A204.1 (cell line): ENCODE measurements around the gene CEMIP2.

Experiments used
- FAIRE-seq: peaks from 2 replicates; lab custom pipeline; 2012; peaks lifted over from hg19 to GRCh38; lab: Jason Lieb, UNC

Gene CEMIP2

DNA sequence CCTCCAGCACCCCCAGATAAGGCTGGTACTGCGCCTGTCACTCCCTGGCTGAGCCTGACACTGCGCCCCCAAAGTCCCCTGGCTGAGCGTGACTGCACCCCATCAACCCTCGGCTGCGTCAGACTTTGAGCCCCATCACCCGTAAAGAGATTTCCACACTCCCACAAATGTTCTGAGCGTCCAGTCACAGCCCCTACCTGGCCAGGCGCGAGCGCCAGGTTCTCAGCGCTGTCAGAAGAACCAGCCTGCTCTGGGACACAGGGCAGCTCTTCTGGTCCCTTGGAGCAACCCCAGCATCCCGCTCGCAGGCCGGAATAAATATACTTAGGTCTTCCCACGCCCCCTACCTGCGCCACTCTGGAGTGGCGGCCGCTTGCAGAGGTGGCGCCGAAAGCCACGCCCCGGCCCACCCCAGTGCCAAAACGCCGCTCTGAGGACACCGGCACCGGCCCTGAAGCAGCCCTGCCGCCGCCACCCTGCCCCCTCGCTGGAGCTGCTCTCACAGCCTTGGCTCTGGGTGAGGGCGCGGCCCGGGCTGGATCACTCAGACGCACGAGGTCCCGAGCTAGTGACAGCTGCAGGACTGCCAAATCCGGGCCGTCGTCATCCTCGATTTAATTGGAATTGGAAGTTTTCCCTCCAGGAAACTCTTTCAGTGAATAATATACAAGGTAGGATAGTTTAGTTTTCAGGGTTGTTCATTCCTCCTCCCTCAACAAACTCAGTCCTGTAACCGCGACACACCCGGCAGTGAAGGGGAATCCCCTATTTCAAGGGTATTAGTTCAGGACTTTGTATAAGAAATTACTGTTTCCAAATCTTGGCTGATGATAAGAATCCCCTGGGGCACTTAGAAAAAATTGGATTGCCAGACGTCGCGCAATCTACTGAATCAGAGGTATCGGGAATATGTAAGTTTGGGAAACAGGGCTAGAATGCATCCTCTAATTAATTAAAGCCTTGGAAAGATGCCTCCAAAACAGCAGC is 1.2 kb upstream of the CEMIP2 start:
- no peak for FAIRE-seq

DNA sequence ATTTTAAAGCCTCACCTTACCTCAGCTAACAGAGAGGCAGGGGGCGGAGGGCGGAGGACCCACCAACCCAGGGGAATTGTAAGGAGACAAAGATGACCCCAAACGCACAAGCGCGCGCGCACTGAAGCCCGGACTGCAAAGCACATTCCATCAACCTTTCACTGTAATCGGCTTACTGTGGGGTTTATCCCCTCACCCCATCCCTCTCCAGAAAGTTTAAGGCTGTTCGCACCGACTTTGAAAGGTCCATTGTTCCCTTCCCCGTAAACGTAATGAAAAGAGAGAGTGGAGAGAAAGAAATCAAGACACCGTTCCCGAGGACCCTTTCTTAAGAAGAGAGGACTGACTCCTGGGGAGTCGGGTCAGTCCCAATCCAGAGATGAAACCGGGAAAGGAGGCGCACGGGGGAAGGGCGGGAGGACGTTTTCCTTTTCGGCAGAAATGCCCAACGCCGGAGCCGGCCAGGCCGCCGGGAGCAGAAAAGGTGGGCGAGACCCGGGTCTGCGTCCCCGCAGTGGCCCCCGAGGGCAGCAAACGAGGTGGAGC is 464 bp downstream of the CEMIP2 start:
- no peak for FAIRE-seq

- FAIRE-seq: no peak
Measured at GRCh38 chr9:71767163-71767775, 1.0 kb downstream of the CEMIP2 start.

DNA sequence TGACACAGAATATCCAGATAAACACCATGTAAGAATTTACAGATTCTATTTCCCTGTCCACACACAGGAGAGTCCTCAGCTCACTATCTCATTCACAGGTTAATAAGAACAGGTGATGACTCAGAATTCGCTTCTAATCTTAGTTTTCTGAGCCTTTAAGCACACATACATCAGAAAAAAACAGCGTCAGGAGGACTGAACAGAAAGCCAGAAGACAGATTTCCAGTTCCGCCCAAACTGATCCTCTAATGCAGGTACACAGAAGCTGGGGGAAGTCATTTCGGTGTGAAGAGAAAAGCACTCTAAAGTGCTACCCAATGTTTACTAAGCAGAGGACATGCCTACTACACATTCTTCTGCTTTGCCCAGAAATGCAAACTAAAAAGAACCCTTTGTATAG is 1.6 kb downstream of the CEMIP2 start:
- FAIRE-seq: no peak

- FAIRE-seq: no peak
Measured at GRCh38 chr9:71765693-71766092, 2.6 kb downstream of the CEMIP2 start.

GRCh38 chr9:71764891-71765290 is 3.4 kb downstream of the CEMIP2 start:
- FAIRE-seq: no peak

DNA sequence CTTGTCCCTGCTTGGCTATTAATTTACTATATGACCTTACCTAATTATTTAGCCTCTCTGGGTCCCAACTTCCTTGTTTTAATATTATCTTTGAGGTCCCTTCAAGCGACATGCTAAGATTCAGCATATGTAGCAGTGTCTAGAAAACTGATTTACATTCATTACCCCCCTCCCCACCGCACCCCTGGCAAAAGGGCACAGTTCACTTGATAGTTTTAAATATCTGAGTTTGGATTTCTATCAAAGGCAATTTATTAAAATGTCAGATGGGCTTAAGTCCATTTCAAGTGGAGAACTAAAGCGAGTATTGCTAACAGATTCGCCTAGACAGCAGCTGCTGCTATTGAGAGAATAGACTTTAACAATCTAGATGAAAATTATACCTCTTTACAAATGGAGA is 3.9 kb downstream of the CEMIP2 start:
- no peak for FAIRE-seq

DNA sequence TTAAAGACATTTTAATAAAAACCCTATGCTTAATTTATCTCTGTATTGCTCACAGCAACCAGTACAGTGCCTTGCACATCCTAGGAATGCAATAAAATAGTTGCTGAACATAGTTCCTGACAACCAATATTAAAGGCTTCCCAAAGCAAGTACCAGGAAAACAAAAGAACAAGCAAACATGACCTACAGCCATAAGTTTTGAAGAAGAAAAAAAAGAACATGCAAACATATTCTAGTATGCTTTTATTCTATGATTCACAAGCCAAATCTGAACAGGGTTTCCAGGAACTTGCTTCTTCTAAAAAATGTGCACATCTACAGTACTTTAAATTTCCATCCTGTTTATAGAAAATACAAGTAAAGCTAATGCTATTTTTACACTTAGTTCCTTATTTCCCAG is 4.5 kb downstream of the CEMIP2 start:
- no peak for FAIRE-seq

- FAIRE-seq: no peak
Measured at GRCh38 chr9:71762900-71763653, 5.2 kb downstream of the CEMIP2 start.

GRCh38 chr9:71761938-71762353 is 6.4 kb downstream of the CEMIP2 start:
- FAIRE-seq: no peak

- FAIRE-seq: no peak
Measured at GRCh38 chr9:71760901-71761300, 7.4 kb downstream of the CEMIP2 start.

- FAIRE-seq: no peak
Measured at GRCh38 chr9:71758785-71759184, 9.5 kb downstream of the CEMIP2 start.

DNA sequence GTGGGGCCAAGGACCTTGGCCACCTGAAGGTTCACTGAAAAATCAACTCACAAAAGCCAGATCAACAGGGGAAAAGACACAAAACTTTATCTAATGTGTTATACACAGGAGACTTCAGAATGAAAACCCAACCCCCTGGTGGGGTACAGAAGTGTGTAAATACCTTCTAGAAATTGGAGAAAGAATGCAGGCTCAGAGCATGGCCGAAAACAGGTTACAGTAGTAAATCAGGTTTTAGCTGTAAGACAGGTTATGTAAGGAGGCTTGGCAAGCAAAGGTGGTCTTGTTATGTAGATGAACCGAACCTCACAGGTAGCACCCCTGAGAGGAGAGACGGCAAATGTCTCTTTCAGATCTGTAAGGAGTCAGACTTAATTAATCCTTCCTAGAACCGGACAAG is 10.0 kb downstream of the CEMIP2 start:
- FAIRE-seq: no peak

DNA sequence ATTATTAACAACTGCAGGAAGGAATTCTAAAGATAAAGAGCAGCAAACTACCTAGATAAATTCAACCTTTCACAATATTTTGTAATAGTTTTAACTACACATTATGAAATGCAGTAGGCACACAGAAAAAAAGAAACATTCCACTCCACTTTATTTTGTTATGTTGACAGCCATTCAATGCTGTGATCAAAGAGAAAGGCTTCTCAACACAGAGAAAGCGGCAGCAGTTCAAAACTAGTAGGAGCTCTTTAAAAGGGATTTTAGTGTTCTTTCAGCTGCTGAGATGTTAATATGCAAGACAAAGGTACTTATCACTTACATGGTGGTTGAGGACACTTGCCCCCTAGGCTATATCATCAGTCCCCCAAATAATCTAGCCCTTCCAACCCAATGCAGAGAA is 11.6 kb downstream of the CEMIP2 start:
- FAIRE-seq: no peak

GRCh38 chr9:71755869-71756268 is 12.4 kb downstream of the CEMIP2 start:
- FAIRE-seq: no peak

DNA sequence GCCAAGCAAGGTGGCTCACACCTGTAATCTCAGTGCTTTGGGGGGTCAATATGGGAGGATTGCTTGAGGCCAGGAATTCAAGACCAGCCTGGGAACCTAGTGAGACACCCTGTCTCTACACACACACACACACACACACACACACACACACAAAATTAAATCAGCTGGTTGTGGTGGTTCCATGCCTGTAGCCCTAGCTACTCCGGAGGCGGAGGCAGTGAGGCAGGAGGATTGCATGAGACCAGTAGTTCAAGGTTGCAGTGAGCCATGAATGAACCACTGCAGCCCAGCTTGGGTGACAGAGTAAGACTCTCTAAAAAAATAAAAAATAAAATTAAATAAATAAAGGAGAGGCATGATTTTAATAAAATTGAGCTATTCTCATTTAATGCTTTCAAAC is 13.1 kb downstream of the CEMIP2 start:
- no peak for FAIRE-seq

GRCh38 chr9:71754151-71754550 is 14.2 kb downstream of the CEMIP2 start:
- no peak for FAIRE-seq

- FAIRE-seq: no peak
Measured at GRCh38 chr9:71752928-71753327, 15.4 kb downstream of the CEMIP2 start.

GRCh38 chr9:71752352-71752751 is 16.0 kb downstream of the CEMIP2 start:
- no peak for FAIRE-seq

DNA sequence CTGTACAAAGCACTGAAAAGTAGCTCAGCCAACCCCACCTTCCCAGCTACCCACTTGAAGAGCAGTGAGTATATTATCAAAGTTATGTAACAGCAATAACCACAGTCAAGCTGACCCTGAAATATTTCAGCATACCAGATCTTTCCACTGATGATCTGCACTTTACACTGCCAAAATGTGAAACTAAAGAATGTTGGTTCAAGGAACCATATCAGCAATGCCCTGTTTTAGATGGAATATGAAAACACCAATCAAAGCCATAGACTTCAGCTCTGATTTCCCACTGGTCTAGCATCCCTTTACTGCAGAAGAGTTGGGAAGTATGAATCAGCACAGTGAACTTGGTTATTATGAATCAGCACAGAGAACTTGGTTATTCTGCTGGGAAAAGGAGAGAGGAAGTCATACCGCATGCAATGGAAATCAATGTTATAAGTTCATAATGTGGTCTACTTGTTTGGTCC is 20.0 kb downstream of the CEMIP2 start:
- FAIRE-seq: no peak

DNA sequence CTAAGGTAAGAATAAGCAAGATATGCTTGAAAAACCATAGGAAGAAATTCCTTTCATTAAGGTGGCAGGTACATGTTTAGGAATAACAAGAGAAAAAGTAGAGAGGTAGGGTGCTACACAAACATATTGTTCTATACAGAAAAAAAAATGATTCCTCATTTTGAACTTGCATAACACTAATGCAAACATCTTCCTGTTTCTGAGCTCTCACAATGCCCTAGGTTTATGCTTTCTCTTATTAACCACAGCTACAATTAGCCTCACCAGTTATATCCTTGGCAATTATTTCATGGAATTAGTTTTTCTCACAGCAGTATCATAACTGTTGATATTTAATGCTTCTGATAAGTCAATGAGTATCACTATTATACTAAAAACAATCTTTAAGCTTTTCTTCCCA is 20.7 kb downstream of the CEMIP2 start:
- no peak for FAIRE-seq

GRCh38 chr9:71746758-71747125 is 21.6 kb downstream of the CEMIP2 start:
- no peak for FAIRE-seq
